GM21381 (cell line): ENCODE data around the gene LLGL2.

Source experiments
- ATAC-seq: cut with Tn5 transposase; IDR thresholded peaks from one replicate; pipeline ENCODE4 v1.9.1; 2021; ENCODE audit warnings: mild to moderate bottlenecking, moderate library complexity; ENCODE audit not compliant: unreplicated experiment

LLGL2 gene

DNA sequence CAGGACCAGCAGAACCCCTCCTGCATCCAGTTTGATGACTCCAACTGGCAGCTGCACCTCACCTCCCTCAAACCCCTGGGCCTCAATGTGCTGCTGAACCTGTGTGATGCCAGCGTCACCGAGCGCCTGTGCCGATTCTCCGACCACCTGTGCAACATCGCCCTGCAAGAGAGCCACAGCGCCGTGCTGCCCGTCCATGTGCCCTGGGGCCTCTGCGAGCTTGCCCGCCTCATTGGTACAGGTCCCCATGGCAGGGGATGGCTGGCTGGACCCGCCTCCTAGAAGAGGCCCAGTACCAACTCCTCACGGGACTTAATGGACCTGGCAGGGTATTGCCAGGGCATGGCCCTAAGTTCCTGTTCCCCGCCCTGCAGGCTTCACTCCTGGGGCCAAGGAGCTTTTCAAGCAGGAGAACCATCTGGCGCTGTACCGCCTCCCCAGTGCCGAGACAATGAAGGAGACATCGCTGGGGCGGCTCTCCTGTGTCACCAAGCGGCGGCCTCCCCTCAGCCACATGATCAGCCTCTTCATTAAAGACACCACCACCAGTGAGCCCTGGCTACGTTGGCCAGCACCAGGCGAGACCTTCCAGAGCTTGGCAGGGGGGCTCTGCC lies 32.8 kb upstream of the LLGL2 start:
- no peak for ATAC-seq

DNA sequence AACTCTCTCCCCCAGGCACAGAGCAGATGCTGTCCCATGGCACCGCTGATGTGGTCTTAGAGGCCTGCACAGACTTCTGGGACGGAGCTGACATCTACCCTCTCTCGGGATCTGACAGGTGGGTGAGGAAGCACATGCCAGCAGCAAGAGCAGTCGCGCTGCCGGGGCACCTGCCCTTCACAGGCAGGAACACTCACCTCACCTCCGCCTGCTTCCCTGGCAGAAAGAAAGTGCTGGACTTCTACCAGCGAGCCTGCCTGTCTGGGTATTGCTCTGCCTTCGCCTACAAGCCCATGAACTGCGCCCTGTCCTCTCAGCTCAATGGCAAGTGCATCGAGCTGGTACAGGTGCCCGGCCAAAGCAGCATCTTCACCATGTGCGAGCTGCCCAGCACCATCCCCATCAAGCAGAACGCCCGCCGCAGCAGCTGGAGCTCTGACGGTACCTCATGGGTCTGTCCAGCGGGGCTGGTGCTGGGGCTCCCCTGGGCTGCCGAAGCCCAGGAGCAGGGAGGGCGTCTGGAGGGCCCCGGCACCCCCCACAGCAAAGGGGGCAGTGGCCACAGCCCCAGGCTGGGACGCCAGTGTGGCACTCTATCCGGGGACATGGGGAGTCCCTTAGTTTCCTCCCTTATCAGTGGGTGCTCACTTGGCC lies 31.9 kb upstream of the LLGL2 start:
- ATAC-seq, result no peak

DNA sequence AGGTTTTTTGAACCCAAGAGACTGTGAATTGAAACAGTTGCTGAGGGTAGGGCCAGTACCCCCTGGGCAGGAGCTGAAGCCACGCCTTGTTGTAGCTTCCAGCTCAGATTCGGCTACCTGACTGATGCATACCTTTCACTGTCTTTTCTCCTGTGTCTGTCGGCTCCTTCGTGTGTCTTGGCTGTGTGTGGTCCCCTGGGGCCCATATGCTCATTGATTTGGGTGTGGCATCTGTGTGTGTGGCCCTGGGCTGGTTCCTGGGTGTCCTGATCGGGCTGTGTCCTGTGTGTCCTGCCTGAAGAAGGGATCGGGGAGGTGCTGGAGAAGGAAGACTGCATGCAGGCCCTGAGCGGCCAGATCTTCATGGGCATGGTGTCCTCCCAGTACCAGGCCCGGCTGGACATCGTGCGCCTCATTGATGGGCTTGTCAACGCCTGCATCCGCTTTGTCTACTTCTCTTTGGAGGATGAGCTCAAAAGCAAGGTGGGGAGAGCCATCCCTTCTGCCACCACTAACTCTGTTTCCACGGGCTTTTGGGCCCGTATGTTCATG lies 31.1 kb upstream of the LLGL2 start:
- ATAC-seq, result no peak

DNA sequence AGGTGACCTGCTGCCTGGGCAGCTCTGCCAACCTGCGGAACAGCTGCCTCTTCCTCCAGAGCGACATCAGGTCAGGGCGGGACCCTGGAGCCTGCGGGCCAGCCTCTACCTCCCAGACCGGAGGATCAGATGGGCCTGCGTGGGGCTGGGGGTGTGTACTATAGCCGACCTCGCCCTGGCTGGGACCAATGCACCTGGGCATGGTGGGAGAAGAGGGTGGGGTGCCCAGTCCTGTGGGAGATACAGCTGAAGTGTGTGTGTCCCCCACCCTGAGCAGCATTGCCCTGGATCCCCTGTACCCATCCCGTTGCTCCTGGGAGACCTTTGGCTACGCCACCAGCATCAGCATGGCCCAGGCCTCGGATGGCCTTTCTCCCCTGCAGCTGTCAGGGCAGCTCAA lies 29.5 kb upstream of the LLGL2 start:
- ATAC-seq, result no peak

DNA sequence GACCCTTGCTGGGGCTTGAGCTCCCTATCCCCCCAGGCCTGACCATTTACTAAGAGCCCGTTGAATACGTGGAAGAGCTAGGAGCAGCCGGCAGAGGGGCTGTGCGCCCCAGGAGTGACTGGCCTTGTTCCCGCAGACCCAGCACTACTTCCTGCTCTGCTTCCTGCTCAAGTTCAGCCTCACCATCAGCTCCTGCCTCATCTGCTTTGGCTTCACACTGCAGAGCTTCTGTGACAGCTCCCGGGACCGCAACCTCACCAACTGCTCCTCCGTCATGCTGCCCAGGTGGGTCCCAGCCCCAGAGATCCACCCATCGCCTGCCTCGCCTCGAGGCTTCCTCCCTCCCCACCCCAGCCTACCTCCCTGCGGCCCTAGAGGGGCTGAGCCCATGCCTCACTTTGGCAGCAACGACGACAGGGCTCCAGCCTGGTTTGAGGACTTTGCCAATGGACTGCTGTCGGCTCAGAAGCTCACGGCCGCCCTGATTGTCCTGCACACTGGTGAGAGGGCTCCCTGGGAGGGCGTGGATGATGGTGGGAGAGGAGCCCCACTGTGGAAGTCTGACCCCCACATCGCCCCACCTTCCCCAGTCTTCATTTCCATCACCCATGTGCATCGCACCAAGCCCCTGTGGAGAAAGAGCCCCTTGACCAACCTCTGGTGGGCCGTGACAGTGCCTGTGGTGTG lies 27.3 kb upstream of the LLGL2 start:
- ATAC-seq, result no peak

DNA sequence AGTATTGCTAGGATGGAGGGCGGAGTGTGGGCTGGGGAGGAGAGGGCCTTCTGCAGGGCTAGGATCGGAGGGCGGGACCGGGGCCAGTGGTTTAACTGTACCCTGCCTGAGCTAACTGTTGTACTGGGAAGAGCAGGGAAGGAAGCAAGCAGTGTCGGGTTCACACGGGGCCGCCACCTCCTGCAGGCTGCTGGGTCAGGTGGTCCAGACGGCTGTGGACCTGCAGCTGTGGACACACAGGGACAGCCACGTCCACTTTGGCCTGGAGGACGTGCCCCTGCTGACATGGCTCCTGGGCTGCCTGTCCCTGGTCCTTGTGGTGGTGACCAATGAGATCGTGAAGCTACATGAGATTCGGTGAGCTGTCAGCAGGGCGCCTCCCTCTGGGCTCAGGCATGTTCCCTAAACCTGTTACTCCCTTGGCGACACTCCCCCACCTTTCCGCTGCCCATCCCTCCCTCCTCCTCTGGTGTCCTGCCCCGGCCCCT lies 26.7 kb upstream of the LLGL2 start:
- ATAC-seq, result no peak

DNA sequence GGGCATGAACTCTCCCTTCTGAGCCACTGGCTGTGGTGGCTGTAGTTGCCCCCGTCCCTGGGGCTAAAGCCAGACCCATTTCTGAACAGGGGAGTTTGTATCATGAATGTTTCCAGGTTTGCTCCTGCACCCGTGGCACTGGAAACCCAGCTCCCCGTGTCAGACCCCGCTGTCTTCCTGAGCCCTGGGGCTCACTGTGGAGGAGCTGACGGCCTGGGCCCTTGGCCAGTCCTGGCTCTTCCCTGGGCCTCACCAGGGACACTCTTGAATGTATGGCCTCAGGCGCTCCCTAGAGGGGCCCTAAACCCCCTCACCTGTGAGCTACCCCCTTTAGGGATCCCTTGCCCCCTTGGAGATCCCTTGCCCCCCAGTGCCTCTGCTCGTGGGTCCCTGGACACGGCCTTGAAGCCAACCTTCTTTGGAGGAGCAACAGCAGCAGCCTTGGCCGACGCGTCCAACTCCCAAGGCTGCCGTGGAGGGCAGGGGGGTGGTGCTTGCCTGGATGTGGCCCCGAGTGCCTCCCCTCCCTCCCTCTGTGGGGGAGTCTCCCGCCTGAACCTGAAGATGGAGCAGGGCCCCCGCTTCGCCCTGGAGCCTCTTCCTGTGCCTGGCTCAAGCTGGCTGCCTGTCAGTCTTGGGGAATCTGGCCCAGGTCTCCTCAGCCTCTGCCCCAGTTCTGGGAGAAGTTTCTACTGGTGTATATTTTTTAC lies 26.0 kb upstream of the LLGL2 start:
- ATAC-seq, result no peak

DNA sequence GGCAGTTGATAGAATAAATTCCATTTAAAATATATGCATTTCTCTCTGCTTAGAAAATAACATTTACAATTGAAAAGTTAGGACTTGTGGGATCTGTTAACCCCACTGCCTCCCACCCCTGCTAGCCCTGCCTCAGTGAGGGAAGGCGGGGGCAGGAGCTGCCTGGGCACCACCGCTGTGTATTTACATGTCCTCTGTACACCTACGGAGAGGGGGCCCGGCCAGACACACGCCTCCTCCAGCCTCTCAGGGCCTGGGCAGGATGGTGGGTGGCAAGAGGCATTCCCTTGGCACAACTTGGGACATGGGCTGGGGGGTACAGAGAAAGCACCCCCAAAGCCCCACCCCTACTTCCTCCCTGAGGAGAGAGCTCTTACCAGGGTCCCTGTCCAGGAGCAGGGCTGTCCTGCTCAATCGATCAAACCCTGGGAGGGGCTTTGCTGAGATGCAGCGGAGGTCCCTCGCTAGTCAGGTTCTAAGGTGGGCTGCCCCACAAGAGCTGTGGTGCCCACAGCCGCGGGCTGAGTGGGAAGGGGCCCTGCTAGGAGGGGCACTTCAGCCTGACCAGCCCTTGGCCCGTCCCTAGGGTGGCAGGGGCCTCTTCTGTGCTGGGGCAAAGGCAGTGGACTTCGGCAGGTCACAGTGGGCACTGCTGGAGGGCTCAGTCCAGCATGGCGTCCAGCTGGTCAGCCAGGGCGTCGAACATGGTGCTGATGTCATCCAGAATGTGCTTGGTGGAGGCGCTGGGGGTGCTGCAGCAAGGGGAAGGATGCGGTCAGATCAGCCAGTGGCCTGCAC lies 24.9 kb upstream of the LLGL2 start:
- ATAC-seq, result no peak

DNA sequence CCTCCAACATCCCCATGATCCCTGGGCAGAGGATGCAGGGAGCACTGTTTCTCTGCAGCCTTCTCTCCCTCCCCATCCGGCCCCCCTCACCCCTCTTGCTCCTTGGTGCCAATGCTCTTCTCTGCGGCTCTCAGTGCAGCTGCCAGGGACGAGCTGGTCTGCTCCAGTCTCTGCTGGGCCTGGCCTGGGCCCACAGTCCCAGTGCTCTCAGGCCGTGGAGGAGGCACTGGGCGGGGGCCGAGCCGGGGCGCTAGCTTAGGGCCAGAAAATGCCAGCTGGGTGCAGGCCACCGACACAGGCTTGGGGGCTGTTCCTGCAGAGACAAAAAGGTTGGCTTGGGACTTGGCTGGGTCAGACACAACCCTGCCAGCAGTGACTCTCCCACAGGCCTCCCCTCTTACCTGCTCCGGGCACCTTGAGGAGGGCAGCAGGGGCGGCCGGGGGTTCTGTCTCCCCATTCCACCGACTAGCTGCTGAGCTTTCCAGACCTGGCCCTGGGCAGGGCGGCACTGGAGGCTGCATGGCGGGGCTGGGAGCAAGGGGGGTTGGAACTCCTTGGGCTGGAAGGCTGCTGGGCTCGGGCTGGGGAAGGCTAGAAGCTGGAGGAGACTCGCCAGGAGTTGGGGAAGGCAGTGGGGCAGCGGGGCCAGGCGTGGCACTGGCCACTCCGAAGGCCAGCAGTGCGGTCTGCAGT lies 24.0 kb upstream of the LLGL2 start:
- no peak for ATAC-seq

DNA sequence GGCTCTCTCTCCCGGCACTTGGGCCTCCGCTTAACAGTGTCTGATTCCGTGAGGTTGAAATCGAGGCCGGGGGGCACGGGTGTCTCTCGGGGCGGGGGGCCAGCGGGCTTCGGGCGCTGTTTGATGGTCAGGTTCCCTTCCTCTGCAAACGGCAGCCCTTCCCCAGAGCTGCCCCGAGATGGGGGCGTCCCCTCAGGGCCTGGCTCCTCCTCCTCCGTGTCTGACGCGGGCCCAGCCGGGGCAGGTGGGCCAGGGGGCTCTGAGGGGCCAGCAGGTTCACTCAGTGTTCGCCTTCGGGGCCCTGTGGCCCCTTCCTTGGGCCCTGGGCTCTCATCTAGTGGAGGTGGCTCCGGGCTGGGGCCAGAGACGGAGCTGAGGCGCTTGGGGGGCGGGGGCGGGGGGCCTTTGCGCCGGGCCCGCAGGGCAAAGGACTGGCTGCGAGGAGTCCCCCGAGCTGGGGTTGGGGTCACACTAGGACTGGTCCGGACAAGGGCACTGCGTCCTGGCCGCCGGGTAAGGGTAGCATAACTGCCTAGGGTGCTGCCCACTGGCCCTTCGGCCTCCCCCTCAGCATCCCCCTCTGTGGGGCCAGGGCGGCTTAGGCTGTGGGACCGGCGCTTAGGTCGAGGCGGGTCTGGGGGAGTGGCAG lies 23.3 kb upstream of the LLGL2 start:
- ATAC-seq, result no peak

DNA sequence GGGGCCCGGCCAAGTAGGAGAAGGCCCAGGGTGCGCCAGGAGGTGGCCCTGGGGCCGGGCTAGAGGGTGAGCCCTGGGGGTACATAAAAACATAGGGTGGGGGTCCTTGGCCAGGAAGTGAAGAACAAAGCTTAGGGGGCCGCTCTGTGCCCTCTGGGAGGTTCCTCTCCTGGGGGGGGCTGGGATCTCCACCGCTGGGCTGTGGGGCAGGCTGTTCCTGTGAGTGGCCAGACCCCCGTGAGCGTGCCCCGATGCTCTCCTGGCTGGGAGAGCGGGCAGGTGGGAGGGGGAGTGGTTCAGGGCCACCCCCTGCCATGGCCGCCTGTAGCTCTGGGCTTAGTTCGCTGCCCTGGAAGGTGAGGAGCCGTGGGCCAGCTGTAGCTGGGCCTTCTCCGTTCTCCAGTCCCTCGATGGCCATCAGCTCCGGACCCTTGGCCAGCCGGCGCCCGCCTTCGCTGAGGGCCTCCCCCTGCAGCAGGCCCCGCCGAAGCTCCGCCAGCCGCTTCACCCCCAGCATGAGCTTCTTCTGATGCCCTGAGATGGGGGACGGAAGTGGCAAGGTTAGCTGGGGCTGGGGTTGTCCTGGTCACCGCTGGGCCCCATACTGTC lies 22.7 kb upstream of the LLGL2 start:
- no peak for ATAC-seq

DNA sequence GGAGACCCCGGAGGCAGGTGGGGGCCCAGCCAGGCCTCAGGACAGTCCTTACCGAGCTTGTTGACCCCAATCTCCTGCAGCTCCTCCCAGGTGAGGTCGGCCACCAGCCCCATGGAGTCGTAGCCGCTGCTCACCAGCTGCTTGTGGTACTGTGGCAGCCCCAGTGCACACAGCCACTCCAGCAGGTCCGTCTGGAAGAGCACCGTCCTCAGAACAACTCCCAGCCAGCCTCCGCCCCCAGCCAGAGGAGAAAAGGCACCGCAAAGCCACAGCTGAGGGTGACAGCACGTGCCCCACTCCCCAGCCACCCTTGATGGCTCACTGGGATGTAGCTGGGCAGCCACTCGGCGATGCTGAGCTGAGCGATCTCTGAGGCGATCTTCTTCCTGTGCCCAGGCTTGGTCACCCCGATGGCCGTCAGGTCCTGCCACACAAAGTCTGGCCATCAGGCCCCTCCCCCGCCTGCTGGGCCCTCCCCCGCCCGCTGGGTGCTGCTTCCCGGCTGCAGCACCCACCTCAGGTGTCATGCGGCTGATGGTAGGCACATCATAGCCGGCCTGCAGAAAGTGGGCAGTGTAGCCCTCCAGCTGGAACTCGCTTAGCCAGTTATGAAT lies 22.1 kb upstream of the LLGL2 start:
- no peak for ATAC-seq

DNA sequence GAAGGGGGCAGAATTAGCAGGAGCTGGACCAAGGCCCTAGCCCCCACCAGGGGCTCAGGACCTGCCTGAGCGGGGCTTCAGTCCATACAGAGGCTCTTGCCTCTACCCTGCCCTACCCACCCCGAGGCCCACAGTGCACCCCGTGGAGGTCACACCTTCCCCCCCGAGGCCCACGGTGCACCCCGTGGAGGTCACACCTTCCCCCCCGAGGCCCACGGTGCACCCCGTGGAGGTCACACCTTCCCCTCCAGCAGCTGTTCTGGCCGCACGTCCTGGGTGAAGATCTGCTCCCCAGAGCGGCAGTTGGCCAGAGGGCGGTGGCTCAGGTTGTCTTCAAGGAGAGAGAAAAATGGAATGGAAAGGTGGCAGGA lies 21.5 kb upstream of the LLGL2 start:
- no peak for ATAC-seq

DNA sequence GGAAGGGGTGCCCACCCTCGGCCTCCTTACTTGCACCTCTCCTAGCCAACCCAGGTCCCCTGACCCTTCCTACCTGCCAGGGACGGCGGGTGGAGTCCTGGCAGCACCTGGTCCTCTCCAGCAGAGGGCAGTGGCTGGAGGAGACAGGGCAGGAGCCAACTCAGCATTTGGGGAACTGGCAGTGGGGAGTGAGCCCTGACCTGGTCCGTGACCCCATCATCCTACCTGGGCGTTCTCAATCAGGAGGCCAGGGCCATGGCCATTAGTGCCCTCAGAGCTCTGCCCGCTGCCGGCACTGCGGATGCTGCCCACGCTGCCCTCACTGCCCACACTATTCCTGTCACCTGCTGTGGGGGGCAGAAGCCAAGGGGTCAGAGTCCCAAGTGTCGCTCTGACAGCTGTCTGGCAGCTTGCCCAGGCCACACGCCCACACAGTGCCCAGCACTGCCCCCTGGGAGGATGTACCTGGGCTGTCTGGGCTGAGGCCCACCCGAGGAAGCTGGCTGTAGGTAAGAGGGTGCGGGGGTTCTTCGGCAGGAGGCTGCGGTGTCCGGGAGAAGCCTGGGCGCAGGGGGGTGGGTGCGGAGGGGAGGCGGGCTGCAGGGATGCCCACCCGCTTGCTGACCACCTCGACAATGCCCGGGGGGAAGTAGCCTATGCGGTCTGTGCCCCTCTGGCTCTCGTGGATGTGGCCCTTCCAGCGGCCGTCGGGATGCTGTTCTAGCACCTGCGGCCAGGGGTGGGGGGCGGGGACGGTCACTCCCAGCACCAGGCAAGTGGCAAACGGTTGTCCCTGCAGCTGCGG lies 20.9 kb upstream of the LLGL2 start:
- no peak for ATAC-seq

DNA sequence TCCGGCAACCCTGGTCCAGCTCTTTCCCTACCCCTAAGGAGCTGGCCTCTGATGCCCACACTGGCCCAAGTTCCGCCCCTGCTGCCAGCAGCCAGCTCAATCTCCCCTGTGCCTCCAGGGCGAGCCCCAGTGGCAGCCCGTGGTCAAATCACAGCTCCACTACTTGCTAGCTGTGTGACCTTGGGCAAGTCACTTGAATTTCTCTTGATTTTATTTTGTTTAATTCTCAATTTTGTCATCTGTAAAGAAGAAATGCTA lies 20.4 kb upstream of the LLGL2 start:
- ATAC-seq, result no peak

DNA sequence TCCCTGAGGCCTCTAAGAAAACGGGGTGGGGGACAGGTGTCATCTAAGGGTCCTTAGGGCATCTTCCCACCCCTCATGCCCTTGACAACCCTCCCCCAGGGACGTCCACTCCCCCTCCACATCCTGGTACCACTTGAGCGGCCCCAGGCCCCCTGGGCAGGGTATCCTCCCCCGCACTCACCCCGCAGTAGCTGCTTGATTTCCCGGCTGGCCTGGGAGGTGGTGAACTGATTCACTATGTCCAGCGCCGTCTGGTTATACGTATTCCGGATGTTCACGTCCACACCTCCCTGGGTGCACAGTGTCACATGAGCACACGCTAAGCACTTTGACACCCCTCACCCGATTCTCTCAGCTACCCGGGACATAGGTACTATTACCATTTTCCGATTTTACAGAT lies 19.9 kb upstream of the LLGL2 start:
- ATAC-seq, result no peak

DNA sequence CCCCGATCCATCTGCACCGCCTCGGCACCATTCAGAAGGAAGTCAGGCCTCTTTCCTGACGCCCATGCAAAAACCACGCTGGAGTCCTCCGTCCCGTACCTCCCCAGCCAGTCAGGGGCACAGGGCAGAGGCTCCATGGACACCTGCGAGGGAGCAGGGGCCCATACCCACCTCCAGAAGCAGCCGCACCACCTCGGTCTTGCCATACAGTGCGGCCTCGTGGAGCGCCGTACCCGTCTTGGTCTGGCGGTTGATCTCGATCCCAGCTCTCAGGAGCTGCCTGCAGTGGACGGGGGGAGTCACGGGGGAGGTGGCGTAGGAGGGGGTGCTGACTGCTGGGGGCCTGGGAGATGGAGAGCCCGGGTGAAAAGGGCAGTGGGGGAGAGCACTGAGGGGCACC lies 19.4 kb upstream of the LLGL2 start:
- no peak for ATAC-seq

DNA sequence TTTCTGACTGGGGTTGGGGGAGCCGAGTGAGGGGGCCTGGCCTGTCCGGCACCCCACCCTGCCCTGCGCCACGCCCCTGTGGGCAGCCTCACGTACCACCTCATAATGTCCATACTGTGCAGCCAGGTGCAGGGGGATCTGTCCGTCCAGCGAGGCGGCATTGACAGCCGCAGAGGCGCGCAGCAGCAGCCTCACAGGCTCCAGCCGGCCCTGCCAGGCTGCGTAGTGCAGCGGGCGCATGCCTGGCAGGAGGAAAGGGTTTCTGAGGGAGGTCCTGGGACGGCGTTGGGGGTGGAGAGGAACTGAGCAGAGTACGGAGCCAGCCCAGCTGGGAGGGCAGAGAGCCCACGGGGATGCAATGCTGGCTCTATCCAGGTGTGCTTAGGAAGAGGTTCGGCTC lies 18.6 kb upstream of the LLGL2 start:
- no peak for ATAC-seq
